Nasal cavity respiratory epithelium epithelial cell of viscerocranial mucosa (primary cell): ENCODE results near the gene ZDHHC19. TPM values are rescaled to one million over a fixed set of nuclear protein-coding genes. Genes with fewer than 3 reads are reported as not detected.

Experiments used
- total RNA-seq: library from RNA; depleted of rRNA; stranded (reverse); fragments of >200 nt; gene quantifications from 2 replicates; pipeline ENCODE4 v1.2.3, GENCODE V29; 2014

The ZDHHC19 gene
- not detected in 2 replicates for total RNA-seq

GRCh38 chr3:196210673-196211556 lies at the start of gene ZDHHC19:
Gene ZDHHC19, minus strand, starts transcription at chr3:196211400. Its CDS starts 85 bp downstream, at chr3:196211315.

GRCh38 chr3:196216089-196216564 lies 4.9 kb upstream of the ZDHHC19 start, which contains the start of gene SLC51A:
Gene SLC51A, plus strand, starts transcription at chr3:196216534. Its CDS starts 179 bp downstream, at chr3:196216713.

Other genes starting within 250 kb of the ZDHHC19 start
- 166 and 271 TPM in 2 replicates for gene TFRC, start 129.3 kb downstream of the ZDHHC19 start, total RNA-seq
- not detected in 2 replicates for gene SLC51A, start 5.1 kb upstream of the ZDHHC19 start, total RNA-seq
- gene PCYT1A, start 76.3 kb upstream of the ZDHHC19 start, total RNA-seq: 60.1 and 83.4 TPM in 2 replicates
- gene DYNLT2B, start 106.8 kb upstream of the ZDHHC19 start, total RNA-seq: 13.8 and 27.0 TPM in 2 replicates
- 0.93 and 5.8 TPM in 2 replicates for gene TM4SF19, start 127.0 kb upstream of the ZDHHC19 start, total RNA-seq
- 18.8 and 29.3 TPM in 2 replicates for gene UBXN7, start 221.0 kb upstream of the ZDHHC19 start, total RNA-seq